K562 (cell line): ENCODE measurements around the gene PGAP3. TPM values are rescaled to one million over a fixed set of nuclear protein-coding genes. Genes with fewer than 3 reads are reported as not detected.

Experiments
- ATAC-seq: fragments of 200-7000 bp; cut with Tn5 transposase; 3 replicates; pipeline ENCODE4 v1.9.1; 2020; ENCODE audit warnings: moderate library complexity
- BruUV-seq: library from RNA; stranded (reverse); fragments of 400-500 nt; replicated peaks from 2 replicates; lab custom pipeline; 2021; lab: Mats Ljungman, UMichigan
- CTCF ChIA-PET: fragments of 300-600 bp; formaldehyde crosslinking; extraction: SDS; loops from one replicate; lab custom pipeline; 2021; ENCODE audit warnings: low intra/inter-chr PET ratio; lab: Yijun Ruan, JAX
- POLR2A ChIA-PET: fragments of 300-600, 350-650 bp; sonication (Branson Sonifier 250); formaldehyde crosslinking; extraction: SDS; loops from one replicate; lab custom pipeline; 2021; ENCODE audit warnings: antibody characterized with exemption, inconsistent platforms; lab: Yijun Ruan, JAX
- DNase-seq, 4 experiments: peaks; one replicate each; pipeline versions ENCODE4 v3.0.0 to v3.0.0-alpha.2; 2011 to 2018; ENCODE audit warnings: low spot score in 3 of 4, mixed read lengths in 3 of 4; ENCODE audit errors: extremely low read depth in 1 of 4
- FAIRE-seq: peaks from 2 replicates; lab custom pipeline; 2011; peaks lifted over from hg19 to GRCh38; lab: Jason Lieb, UNC
- H2AFZ ChIP-seq: 2 replicates; pipeline ENCODE4 v1.6.0; 2011; ENCODE audit warnings: low read depth, low read length, control low read depth, inconsistent platforms
- H3K27ac ChIP-seq: fragments of 200-600 bp; 3 replicates; pipeline ENCODE4 v1.8.0; 2011; ENCODE audit warnings: low read depth, mild to moderate bottlenecking, control low read depth, inconsistent platforms, low read length, moderate library complexity, mixed read lengths; ENCODE audit errors: extremely low read depth
- H3K27me3 ChIP-seq, 2 experiments: fragments of 300-600 bp in 1 of 2; 2 replicates in 1 of 2; 3 replicates in 1 of 2; pipeline versions ENCODE4 v1.6.0 to v1.8.0; 2011; ENCODE audit warnings: inconsistent platforms in 2 of 2, low read length in 2 of 2, mild to moderate bottlenecking in 1 of 2, mixed read lengths in 1 of 2, moderate library complexity in 1 of 2; ENCODE audit not compliant: control insufficient read depth in 2 of 2, insufficient read depth in 2 of 2
- H3K36me3 ChIP-seq: fragments of 300-600 bp; 3 replicates; pipeline ENCODE4 v1.8.0; 2011; ENCODE audit warnings: mild to moderate bottlenecking, low read length, inconsistent platforms; ENCODE audit not compliant: control insufficient read depth, insufficient read depth
- H3K4me1 ChIP-seq, 2 experiments: fragments of 200-600 bp in 1 of 2; replicated peaks in 1 of 2; 2 replicates in 1 of 2; 3 replicates in 1 of 2; pipeline versions ENCODE4 v1.5.1 to v1.8.0; 2011; ENCODE audit warnings: inconsistent platforms in 2 of 2, low read length in 2 of 2, mild to moderate bottlenecking in 1 of 2, mixed read lengths in 1 of 2, moderate library complexity in 1 of 2; ENCODE audit not compliant: control insufficient read depth in 2 of 2, insufficient read depth in 2 of 2
- H3K4me2 ChIP-seq: 2 replicates; pipeline ENCODE4 v1.6.1; 2011; ENCODE audit warnings: low read length, control low read depth, inconsistent platforms, mixed read lengths; ENCODE audit not compliant: insufficient read depth
- H3K4me3 ChIP-seq: fragments of 200-600 bp; sonication (generic), shearing (Covaris generic); 2 replicates; pipeline ENCODE4 v1.5.1; 2016; ENCODE audit warnings: control low read depth, inconsistent platforms
- H3K79me2 ChIP-seq: fragments of 200-600 bp; 3 replicates; pipeline ENCODE4 v1.8.0; 2011; ENCODE audit warnings: low read length, inconsistent platforms; ENCODE audit not compliant: control insufficient read depth, insufficient read depth
- H3K9ac ChIP-seq, 2 experiments: 2 replicates each; pipeline versions ENCODE4 v1.6.0 to v1.6.1; 2011; ENCODE audit warnings: low read depth in 2 of 2, low read length in 2 of 2, control low read depth in 1 of 2, inconsistent platforms in 1 of 2, mild to moderate bottlenecking in 1 of 2, mixed read lengths in 1 of 2; ENCODE audit not compliant: insufficient read depth in 1 of 2
- H3K9me1 ChIP-seq: one replicate; pipeline ENCODE4 v1.6.0; 2011; ENCODE audit warnings: inconsistent platforms, mild to moderate bottlenecking, low read length, moderate library complexity; ENCODE audit not compliant: control insufficient read depth, insufficient read depth
- H3K9me3 ChIP-seq: replicated peaks from 2 replicates; pipeline ENCODE4 v1.5.1; 2011; ENCODE audit warnings: low read depth, low read length, inconsistent platforms; ENCODE audit not compliant: control insufficient read depth, insufficient read depth
- H4K20me1 ChIP-seq: replicated peaks from 2 replicates; pipeline ENCODE4 v1.6.1; 2011; ENCODE audit warnings: low read length, inconsistent platforms, mixed read lengths; ENCODE audit not compliant: control insufficient read depth, insufficient read depth
- BRD9 ChIP-seq: fragments of 450-650 bp; IDR thresholded peaks from 2 replicates; pipeline ENCODE4 v1.6.1; 2018; ENCODE audit warnings: low read depth; ENCODE audit not compliant: partially characterized antibody
- CBFB ChIP-seq: sonication (generic); formaldehyde crosslinking; IDR thresholded peaks from 2 replicates; pipeline ENCODE4 v1.4.0; 2020; ENCODE audit warnings: mild to moderate bottlenecking, missing genetic modification reagents
- CGGBP1 ChIP-seq: fragments of 250-450 bp; sonication (Bioruptor Pico); IDR thresholded peaks from 2 replicates; pipeline ENCODE4 v1.9.0; 2021; ENCODE audit warnings: mild to moderate bottlenecking
- DIDO1 ChIP-seq: fragments of 450-650 bp; IDR thresholded peaks from 2 replicates; pipeline ENCODE4 v1.6.1; 2016; ENCODE audit warnings: low read depth, missing biosample characterization, missing genetic modification characterization
- DPF2 ChIP-seq: fragments of 450-650 bp; IDR thresholded peaks from 2 replicates; pipeline ENCODE4 v1.6.1; 2016
- EP400 ChIP-seq: fragments of 450-650 bp; IDR thresholded peaks from 2 replicates; pipeline ENCODE4 v1.6.1; 2017; ENCODE audit warnings: antibody characterized with exemption, mild to moderate bottlenecking, moderate library complexity
- EZH2 ChIP-seq: IDR thresholded peaks from 2 replicates; pipeline ENCODE4 v1.6.1; 2012; ENCODE audit warnings: low read depth, mild to moderate bottlenecking, inconsistent platforms, low read length, borderline replicate concordance
- POLR3G ChIP-seq: IDR thresholded peaks from 2 replicates; pipeline ENCODE4 v1.6.1; 2011; ENCODE audit not compliant: insufficient read length, insufficient replicate concordance; ENCODE audit errors: extremely low read depth
- PPARD ChIP-seq: fragments of 250-450 bp; sonication (Bioruptor Pico); IDR thresholded peaks from 2 replicates; pipeline ENCODE4 v1.8.0; 2022; ENCODE audit warnings: inconsistent platforms, mild to moderate bottlenecking, moderate library complexity
- SREBF2 ChIP-seq: sonication (generic); formaldehyde crosslinking; IDR thresholded peaks from 2 replicates; pipeline ENCODE4 v1.4.0; 2020; ENCODE audit warnings: mild to moderate bottlenecking, missing genetic modification reagents
- SRSF9 ChIP-seq: fragments of 200-400 bp; formaldehyde crosslinking; IDR thresholded peaks from 2 replicates; pipeline ENCODE4 v1.6.1; 2017; ENCODE audit warnings: low read depth, low read length, borderline replicate concordance
- THAP7 ChIP-seq: fragments of 250-450 bp; sonication (Bioruptor Pico); IDR thresholded peaks from 2 replicates; pipeline ENCODE4 v1.5.0; 2021
- ZNF766 ChIP-seq: fragments of 200-800 bp; sonication (Bioruptor generic); conservative IDR thresholded peaks from 2 replicates; pipeline ENCODE4 v1.6.1; 2016; ENCODE audit warnings: missing genetic modification characterization, missing compliant biosample characterization
- WGBS: fragments of 100-300 bp; shearing (Covaris generic); methylation state at CpG from one replicate; pipeline ENCODE4 v1.1.6; 2016; ENCODE audit warnings: low coverage, mixed read lengths; ENCODE audit not compliant: insufficient coverage; ENCODE audit errors: missing lambda C conversion rate; 5-methylcytosine and 5-hydroxymethylcytosine counted together
- in situ Hi-C: fragments of 300-500 bp; cut with MboI; formaldehyde crosslinking; loops from 4 replicates; pipeline ENCODE4 v1.15.0; 2018; ENCODE audit warnings: inconsistent platforms, mixed read lengths
- intact Hi-C: fragments of 100-400 bp; cut with micrococcal nuclease; formaldehyde crosslinking; loops from 2 replicates; pipeline ENCODE4 v1.14.2; 2022
- polyA plus RNA-seq, 8 experiments: library from polyadenylated mRNA; depleted of rRNA in 4 of 8; stranded (reverse) in 5 of 8; unstranded in 3 of 8; fragments of >200 nt; fragmentation: Nextera tagmentation in 2 of 8; fragmentation: Illumina TruSeq in 1 of 8; extraction: Ambion mirVana in 2 of 8; extraction: Trizol in 1 of 8; gene quantifications; 2 replicates each; pipeline versions ENCODE4 v1.2.1 to v1.2.3, GENCODE V29; 2011 to 2014; ENCODE audit warnings: inconsistent platforms in 1 of 8, missing spikeins in 1 of 8
- total RNA-seq, 7 experiments: library from RNA; depleted of rRNA in 6 of 7; stranded (reverse); fragments of >200 nt in 6 of 7; fragmentation: Illumina TruSeq in 2 of 7; extraction: Trizol in 2 of 7; gene quantifications; 2 replicates each; pipeline versions ENCODE4 v1.2.1 to v1.2.3, GENCODE V29; 2011 to 2021; ENCODE audit warnings: low replicate concordance in 1 of 7
- TF ChIP-seq, protein P1 (sequence below): sonication (generic); formaldehyde crosslinking; IDR thresholded peaks from 2 replicates; pipeline ENCODE4 v1.8.1; 2023; ENCODE audit warnings: mild to moderate bottlenecking, missing genetic modification reagents
- TF ChIP-seq, protein P2 (sequence below), 3 experiments: fragments of 200-800 bp in 1 of 3; sonication (Bioruptor generic) in 1 of 3; sonication (generic) in 1 of 3; formaldehyde crosslinking in 1 of 3; IDR thresholded peaks; 2 replicates each; pipeline versions ENCODE4 v1.6.1 to v1.8.0; 2016 to 2022; ENCODE audit warnings: mild to moderate bottlenecking in 2 of 3, missing compliant biosample characterization in 2 of 3, missing genetic modification characterization in 2 of 3, missing genetic modification reagents in 1 of 3

The PGAP3 gene
- total and polyA plus RNA-seq, 9 of the 15 experiments (the other 6 are each of a cell fraction or from before 2014, with no cell fraction given) = 0.38 to 9.4 (median 4.5) TPM

DNA sequence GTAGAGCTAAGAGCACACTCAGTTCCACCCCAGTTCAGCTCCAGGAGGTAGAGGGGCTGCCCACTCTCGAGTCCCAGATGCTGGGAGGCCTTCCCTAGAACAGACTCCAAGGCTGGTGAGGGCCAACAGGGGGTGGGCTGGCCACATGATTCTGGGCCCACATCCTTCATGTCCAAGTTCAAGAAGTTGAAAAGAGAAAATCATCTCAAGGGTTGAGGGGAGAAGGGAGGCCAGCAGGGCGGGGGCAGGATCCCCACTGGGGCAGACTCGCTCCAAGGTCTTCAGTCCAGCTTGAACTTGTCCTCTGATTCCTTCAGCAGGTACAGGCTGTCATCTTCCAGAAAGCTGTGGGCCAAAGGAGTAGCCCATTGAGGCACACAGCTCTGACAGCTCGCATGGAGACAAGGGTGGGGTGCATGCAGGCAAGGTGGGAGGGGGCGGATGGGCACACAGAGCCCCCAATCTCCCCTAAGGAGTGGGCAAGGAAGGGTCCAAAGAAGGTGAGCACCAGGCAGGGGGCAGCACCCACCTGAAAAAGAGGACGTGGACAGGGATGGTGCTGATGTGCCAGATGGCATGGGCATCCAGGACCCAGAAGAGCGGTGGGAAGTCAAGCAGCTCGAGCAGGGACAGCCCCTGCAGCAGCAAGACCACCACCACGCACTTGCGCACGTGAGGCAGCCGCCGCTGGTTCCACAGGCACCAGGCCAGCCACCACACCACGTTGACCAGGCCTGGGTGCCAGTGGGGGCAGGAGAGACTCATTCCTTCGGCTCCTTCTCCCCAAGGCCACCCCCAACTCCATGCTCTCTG, 15.1 kb downstream of the PGAP3 start:
- Histone ChIP-seq H4K20me1 (no peaks in the 10 kb centered on the region; the same call in 1 of the 2 replicates), H3K27ac (no peak overlapping the region), H3K9me1 (no peaks in the 10 kb centered on the region), H2AFZ (no peak overlapping the region), H3K4me1 (peaks cover 32 to 90% of the 10 kb centered on the region in 2 experiments; a peak in 4 of 5 replicates), H3K4me2 (no peak overlapping the region), H3K9me3 (no peaks in the 10 kb centered on the region), H3K36me3 (peaks cover 7% of the 10 kb centered on the region; the same call in 2 of the 3 replicates), H3K79me2 (peaks cover 13% of the 10 kb centered on the region; the same call in 2 of the 3 replicates), H3K4me3 (no peak overlapping the region), H3K9ac (peak overlapping the region in 1 of 2 experiments; percentile 57; a peak in 1 of 4 replicates), H3K27me3 (no peaks in the 10 kb centered on the region)
- in situ Hi-C loops = loop anchor here (5.0 kb wide), 1 partner anchor 50 kb away; no protein-coding TSS in a partner anchor
- no peak for DNase-seq
- ChIA-PET CTCF (interaction anchor here (0.9 to 8.3 kb wide), 3 partner anchors 51 to 125 kb away, joined by 3 to 131 read pairs (median 4); no protein-coding TSS in a partner anchor), POLR2A (interaction anchor here (0.7 to 1.0 kb wide), 3 partner anchors 15 to 39 kb away, joined by 3 to 4 read pairs (median 4); partner anchors contain the start of gene PGAP3)
- no peak for FAIRE-seq
- WGBS = 66% methylated on average over 15 of the region's 15 CpGs
- no TSS peak for BruUV-seq
- intact Hi-C loops = loop anchor here (1.0 to 5.0 kb wide), 2 partner anchors 50 to 80 kb away; no protein-coding TSS in a partner anchor
- no peak for ATAC-seq
- TF ChIP-seq, protein P1, sequence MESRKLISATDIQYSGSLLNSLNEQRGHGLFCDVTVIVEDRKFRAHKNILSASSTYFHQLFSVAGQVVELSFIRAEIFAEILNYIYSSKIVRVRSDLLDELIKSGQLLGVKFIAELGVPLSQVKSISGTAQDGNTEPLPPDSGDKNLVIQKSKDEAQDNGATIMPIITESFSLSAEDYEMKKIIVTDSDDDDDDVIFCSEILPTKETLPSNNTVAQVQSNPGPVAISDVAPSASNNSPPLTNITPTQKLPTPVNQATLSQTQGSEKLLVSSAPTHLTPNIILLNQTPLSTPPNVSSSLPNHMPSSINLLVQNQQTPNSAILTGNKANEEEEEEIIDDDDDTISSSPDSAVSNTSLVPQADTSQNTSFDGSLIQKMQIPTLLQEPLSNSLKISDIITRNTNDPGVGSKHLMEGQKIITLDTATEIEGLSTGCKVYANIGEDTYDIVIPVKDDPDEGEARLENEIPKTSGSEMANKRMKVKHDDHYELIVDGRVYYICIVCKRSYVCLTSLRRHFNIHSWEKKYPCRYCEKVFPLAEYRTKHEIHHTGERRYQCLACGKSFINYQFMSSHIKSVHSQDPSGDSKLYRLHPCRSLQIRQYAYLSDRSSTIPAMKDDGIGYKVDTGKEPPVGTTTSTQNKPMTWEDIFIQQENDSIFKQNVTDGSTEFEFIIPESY (CRISPR knock-in tag) = no peak
- TF ChIP-seq BRD9 (no peak), SRSF9 (no peak), SREBF2 (no peak), EZH2 (no peak), EP400 (no peak), THAP7 (CRISPR knock-in tag) (no peak), CGGBP1 (CRISPR knock-in tag) (no peak), DIDO1 (tag) (no peak), POLR3G (no peak), PPARD (CRISPR knock-in tag) (no peak), CBFB (no peak), ZNF766 (CRISPR knock-in tag) (no peak), DPF2 (no peak)
- TF ChIP-seq, protein P2, sequence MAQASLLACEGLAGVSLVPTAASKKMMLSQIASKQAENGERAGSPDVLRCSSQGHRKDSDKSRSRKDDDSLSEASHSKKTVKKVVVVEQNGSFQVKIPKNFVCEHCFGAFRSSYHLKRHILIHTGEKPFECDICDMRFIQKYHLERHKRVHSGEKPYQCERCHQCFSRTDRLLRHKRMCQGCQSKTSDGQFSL (CRISPR knock-in tag; IDR thresholded peaks at IDR 0.05) = 0 out of 2 replicates have a peak, but pooled peaks have one; percentile 1
- TF ChIP-seq, protein P2 (tag; IDR thresholded peaks at IDR 0.05) = no peak
